SKM-1 treated with dmso at 0.1 percent for 144 hours (cell line): ENCODE results near the gene CDC42BPG.
"Not testable (repeated sequence)": the region's sequence is repeated elsewhere in the genome, so short reads cannot be mapped to it uniquely, and the experiment has no call there.

Experiments
- DNase-seq: peaks from one replicate; lab custom pipeline; 2025; ENCODE audit not compliant: unreplicated experiment; lab: John Stamatoyannopoulos, UW

The CDC42BPG gene

DNA sequence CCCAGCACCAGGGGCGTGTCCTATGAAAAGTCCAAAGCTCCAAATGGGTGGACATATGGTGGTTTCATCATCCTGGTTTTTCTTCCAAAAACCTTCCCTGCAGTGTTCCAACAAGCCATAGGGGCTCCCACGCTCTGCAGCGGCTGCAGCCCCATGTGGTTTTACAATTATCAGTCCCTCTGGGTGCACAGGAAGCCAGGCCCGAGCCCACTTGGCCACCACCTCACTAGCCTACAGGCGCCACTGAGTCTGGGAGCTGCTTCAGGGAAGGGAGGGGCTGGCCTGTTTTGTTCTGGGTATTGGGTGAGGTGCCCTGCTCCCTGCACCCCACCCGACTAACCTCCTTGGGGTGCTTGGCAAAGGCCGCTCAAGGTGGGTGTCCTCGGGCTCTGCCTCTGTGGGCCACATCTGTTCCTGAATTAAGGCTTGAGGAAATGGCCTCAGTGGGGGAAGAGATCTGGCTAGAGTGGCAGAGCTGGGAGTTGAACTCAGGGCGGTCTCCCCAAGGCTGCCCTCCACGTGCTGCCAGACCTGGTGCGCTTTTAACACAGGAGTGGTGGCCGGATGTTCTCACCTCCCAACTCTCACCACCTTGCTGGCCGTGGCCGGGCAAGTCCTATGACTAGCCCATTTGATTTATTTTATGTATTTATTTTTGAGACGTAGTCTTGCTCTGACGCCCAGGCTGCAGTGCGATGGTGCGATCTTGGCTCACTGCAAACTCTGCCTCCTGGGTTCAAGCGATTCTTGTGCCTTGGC lies 5.3 kb upstream of the CDC42BPG start:
- DNase-seq, result no peak

DNA sequence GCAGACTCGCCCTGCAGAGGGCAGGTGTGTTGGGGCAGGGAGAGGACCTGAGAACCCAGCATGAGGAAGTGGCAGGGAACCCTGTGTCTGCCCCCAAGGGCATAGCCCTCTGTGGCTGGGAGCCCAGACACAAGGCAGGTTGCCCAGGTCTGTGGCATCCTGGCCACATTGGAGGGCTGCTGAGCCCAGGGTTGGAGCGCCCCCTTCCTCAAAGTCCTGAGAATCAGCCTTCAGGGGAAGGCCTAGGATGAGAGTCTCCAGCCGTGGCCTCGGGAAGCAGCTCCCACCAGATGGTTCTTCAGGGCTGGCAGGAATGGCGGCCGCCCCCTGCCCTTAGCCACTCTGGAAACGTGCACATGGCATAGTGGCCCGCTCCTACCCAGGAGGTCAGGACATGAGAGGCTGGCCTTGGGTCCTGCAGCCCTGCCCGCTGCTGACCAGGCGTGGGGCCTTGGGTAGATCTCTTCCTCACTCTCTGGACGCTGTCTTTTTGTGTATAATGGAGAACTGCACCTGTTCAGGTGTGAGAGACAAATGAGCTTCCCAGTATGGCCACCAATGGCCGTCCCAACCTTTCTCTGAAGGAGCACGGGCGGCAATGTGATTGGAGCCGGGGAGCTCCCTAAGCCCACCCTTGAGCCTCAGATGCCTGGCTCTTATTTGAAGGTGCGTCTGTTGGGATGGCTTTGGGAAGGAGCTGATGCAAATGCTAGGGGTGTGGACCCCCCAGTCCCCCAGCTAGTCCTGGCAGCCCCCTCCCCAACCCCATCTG lies 4.6 kb upstream of the CDC42BPG start:
- no peak for DNase-seq

DNA sequence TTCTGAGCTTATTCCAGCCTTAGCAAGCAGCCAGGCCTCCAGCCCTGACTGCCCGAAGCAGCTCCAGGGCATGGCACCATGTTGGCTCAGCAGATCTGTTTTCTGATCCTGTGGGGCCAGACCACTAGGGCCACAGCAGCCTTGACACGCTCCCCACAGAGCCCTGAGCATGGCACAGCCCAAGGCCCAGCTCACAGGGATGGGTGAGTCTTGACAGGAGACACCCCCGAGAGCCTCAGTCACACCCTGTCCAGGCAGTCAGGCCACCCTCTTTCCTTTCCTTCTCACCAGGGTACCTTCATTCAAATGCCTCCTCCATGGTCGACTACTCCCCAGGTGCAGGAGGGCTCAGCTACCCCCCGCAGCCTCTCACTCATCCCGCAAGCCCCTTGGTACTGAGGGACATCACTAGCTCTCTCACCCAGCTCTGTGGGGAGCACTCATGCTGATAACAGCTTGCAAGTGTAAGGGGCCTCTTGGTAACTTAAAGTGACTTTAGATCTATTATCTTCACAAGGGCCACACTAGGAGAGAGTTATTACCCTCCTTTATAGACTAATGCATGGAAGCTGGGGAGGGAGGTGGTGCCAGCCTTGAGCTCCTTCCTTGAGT lies 3.9 kb upstream of the CDC42BPG start:
- no peak for DNase-seq

DNA sequence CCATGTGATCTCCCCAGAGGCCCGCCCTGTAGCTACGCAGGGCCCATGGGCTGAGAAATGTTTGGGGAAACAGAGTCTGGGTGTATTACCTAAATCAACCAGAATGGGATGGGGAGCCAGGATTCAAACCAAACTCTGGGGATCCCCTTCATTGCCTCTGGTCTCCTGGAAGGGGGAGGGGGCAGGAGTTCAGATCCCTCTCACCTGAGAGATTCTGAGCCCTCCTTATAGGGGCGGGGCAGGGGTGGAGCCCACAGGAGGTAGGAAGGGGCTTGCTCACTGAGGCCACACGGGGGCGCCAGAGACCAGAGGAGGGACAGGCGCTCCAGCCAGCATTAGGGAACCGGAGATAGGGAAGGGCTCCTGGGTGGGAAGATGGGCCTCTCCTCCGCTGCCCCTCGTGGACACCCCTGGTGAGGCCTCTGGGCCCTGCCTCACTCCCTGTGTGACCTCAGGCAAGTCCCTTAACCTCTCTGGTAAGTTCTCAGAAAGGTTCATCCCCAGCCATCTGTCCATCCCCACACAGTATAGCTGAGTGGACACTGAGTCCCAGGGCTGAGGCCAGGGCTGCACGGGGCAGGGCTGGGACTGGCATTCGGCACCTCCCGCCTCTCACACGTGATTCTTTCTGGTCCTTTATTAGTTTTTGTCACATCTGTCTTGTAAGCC lies 2.7 kb upstream of the CDC42BPG start:
- peak; percentile 90 for DNase-seq

DNA sequence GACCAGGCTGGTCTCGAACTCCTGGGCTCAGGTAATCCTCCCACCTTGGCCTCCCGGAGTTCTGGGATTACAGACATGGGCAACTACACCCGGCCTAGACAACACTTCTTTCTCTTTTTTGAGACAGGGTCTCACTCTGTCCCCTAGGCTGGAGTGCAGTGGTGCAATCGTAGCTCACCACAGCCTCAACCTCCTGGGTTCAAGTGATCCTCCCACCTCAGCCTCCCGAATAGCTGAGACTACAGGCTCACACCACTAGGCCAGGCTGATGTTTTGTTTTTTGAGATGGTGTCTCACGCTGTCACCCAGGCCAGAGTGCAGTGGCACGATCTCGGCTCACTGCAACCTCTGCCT lies 1.3 kb upstream of the CDC42BPG start:
- DNase-seq, result not testable (repeated sequence)

DNA sequence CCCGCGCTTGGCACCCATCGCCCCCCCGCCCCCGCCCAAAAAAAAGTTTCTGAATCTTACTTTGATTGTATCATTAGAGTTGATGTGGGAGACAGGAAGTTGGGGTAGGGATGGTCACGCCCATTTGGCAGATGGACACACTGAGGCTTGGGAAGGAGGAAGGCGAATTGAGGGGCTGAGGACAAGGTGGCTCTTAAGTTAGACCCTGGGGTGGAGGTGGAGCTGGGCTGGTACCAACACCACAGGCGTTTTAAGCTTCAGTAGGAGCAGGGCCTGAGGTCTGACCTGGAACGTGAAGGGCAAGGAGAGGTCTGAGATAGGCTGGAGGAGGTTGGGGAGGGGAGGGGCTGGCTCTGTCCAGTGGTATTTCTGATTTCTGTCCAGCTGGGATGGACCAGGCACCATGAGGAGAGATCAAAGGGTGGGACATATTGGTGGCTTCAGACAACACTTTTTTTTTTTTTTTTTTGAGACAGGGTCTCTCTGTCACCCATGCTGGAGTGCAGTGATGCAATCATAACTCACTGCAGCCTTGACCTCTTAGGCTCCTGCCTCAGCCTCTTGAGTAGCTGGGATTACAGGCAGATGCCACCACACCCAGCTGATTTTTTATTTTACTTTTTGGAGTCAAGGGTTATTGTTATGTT lies 799 bp upstream of the CDC42BPG start:
- DNase-seq, result no peak

DNA sequence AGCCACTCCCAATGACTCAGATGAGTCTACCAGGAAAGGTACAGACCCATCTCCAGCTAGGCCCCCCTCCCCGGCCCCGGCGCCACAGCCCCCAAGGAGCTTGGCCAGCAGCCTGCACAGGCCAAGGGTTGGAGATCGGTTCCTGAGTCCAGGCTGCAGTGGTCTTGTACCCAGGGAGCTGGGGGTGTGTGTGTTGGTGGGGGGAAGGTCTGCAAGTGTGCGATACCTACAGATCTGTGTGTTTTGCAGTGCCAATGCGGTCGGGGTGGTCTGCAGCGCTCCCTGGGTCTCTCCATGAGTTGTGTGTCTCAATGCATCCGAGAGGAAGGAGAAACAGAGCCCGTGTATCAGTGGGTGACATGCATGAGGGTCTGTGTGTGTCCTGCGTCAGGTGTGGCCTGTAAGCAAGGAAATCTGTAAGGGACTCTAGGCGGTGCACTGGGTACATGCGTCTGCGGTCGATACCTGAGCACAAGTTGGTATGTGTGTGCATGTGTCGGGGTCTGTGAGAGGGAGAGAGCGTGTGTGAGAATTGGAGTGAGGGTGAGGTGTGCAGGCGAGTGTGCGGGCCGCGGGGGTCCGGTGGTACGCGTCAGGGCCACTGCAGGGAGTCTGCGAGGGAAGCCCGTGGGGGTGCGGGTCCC lies 645 bp downstream of the CDC42BPG start:
- DNase-seq, result no peak

DNA sequence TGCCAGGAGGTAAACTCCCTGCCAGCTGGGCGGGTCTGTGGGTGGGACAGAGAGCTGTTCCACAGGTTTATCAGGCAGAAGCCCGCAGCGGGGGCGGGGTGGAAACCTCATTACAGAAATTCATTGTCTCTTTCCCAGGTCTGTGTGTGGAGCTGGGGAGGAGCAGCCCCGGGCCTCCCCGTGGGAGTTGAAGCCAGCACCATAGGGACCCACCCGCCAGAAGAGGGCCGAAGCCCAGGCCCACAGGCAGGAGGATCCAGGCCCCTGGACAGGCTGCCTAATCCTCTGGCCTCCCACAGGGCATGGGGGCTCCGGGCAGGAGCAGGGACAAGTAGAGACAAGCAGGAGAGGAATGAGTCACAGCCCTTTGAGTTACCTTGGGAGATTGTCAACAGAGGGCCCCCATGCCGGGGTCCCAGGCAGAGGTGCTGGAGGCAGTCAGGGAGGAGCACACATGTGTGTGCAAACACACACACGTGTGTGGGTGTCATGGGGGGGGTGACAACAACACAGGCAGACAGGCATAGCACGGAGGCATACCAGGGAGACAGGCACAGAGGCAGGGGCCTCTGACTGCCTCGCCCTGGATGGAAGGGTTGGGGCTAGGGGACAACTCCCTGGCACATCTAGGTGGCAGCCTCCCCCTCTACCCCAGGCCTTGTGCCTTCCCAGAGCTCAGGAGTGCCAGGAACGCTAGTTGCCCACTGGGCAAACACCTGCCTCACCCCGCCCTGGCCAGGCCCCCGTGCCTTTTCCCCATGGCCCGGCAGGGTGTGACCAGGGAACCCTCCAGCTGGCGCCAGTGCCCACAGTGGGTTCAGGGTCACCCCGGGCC lies 1.4 kb downstream of the CDC42BPG start:
- no peak for DNase-seq

DNA sequence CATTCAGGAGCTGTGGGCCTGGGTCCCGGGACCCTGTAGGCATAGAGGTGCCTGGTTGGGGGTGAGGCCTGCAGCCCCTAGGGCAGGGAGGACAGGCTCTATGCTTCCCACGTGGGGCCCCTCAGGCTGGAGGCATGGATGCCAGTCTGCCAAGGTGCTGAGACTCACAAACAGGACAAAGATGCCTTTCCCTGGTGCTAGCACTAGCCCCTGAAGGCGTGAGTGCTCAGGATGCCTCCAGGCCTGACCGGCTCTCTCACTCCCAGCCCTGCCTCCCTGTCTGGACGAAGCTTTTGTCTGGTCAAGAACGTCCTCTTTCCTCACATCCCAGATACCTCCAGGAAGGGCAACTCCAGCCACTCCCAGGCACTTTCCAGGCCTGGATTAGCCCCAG lies 2.1 kb downstream of the CDC42BPG start:
- DNase-seq, result no peak

DNA sequence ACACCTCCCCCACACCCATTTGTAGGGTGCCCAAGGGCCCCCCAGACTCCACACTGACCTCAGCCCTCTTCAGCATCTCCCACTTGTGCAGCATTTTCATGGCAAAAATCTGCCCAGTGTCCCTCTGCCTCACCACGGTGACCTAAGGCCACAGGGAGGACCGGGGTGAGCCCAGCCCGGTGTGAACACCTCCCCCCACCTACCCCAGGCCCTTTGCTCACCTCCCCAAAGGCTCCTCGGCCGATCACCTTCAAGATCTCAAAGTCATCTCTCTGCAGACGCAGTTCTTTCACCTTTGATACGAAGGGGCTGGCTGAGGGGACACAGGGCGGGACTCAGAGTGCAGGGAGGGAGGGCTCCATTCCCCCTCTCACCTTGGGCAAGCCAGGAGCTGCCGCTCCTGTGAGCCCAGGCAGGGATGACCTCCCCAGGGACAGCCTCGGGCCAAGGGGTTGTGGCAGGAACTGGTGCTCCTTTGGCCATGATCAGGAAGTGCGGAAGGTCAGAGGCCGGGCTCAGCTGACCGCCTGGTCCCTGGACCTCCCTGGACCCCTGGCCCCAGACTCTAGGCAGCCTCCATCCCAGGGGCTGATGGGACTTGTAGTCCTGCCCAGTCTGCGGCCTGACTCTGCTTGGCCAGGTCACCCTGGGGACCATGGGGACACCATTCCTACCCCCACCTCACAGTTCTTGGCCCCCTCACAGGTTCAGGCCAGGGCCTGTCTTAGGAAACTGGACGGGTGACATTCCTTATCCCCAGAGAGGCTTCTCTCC lies 2.7 kb downstream of the CDC42BPG start:
- no peak for DNase-seq

DNA sequence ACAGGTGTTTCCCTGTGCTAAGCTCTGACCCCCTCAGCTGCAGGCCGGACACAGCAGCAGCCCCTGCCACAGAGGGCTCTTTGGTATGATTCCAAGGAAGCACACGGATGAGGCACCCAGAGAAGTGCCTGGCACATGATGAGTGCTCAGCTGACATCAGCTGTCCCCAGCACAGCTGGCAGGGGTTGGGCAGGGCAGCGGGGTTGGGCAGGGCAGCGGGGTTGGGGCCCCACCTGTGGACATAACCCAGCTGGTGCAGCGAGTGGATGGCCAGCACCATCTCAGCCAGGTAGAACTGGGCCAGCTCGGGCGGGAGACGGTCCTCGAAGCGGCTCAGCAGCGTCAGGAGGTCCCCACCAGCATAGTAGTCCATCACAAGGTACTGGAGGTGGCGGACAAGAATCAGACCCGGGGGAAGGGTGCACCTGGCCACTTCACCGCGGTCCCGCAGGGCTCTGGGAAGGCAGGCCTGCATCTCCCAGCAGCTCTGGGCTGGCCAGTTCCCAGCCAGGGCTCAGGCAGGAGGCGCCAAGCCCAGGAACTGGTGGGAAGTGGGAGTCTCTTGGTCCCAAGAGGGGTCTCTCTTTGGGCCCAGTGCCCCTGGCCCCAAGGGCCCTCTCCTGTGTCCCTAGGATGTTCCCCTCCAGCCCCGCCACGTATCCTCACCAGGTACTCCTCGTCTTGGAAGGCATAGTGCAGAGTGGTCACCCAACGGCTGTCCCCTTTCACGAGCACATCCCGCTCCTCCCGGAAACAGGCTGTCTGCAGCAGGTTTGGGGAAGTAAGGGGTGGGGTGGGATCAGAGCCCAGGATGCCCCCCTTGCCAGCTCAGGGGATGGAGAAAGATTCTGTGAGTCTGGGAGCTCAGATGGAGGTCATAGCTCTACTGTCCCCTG lies 4.3 kb downstream of the CDC42BPG start:
- DNase-seq, result no peak

DNA sequence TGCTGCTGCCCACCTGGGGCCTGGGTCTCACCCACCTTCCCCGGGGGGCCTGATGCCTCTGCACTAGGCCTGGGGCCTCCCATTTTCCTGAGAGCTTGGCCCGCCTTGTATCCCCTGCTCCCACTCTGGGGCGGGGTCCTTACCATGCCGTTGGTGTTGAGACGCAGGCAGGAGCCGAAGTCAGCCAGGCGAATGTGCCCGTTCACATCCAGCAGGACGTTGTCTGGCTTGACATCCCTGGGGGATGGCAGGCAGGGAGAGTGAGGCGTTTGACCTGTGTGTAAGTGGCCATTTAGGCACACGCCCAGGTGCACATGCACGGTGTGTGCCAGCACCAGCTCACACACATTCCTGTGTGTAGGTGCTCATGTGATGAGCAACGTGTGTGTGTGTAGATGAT lies 5.1 kb downstream of the CDC42BPG start:
- DNase-seq, result no peak

DNA sequence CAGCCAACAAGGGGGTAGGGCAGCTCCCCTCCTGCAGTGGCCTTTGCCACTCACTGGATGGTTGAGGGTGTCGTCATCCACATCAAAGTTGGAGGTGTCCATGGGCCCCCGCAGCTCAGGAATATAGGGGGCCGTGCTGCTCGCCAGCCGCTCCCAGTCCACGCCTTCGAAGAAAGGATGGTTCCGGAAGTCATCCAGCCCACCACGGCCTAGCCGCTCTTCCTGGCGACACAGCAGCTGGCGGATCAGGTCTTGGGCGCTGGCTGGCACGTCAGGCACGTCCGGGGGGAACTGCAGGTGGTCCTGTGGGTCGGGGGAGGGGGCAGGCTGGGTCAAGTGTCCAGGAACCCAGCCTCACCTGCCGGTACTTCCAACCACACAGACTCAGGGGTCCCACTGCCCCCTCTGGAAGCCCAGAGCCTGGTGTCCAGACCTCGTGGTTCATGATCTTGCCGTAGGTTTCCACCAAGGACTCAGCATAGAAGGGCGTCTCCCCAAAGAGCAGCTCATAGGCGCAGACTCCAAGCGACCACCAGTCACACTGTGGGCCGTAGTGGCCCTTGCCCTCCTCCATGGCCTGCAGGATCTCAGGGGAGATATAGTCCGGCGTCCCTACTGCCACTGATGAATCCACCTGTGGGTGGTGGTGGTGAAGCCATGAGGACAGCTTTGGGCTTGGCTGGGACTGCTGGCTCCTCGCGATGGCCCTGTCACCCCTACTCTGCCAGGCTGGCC lies 5.7 kb downstream of the CDC42BPG start:
- no peak for DNase-seq

DNA sequence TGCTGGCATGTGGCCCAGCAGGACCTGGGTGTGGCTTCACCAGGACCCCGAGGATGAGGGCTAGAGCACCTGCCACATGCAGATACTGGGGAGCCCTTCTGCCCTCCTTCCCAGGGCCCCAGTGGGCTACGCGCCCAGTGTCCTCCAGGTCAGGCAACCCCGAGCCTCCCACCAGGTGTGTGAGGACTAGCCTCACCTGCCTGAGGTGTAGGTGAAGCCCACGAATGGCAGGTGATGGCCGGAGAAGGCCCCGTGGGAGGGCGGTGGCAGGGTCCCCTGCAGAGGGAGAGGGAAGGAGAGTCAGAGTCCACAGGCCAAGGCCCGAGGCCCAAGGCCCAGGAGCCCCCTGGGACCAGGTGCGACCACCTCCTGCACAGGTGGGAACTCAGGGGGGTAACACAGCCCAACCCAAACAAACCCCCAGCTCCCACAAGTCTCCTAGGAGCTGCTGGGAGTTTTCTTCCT lies 6.5 kb downstream of the CDC42BPG start:
- DNase-seq, result no peak

DNA sequence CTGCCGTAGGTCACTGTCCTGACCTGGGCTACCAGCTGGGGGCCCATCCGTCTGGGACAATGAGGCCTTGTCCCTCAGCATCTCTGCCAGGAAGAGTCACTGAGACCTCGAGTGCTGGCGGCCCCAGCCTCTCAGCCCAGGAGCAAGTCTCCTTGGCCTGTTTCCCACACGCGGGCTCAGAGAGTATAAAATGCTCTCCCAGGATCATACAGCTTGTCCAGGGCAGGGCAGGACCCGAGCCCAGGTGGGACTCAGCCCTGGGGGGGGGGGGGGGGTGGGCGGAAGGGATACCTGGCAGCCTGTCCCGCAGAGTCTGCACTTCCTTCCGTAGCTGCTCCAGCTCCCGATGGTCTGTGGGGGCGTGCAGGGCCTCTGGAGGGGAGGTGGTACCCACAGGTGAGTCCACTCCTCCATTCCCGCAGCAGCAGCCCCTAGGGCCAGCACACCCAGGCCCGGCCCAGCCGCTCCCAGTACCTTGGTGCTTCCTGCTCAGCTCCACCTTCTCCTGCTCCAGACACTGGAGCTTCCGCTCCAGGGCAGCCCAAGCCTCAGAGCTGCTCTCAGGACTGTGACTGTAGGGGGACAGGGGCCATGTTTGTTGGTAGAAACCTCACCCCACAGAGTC lies 7.9 kb downstream of the CDC42BPG start:
- DNase-seq, result no peak

DNA sequence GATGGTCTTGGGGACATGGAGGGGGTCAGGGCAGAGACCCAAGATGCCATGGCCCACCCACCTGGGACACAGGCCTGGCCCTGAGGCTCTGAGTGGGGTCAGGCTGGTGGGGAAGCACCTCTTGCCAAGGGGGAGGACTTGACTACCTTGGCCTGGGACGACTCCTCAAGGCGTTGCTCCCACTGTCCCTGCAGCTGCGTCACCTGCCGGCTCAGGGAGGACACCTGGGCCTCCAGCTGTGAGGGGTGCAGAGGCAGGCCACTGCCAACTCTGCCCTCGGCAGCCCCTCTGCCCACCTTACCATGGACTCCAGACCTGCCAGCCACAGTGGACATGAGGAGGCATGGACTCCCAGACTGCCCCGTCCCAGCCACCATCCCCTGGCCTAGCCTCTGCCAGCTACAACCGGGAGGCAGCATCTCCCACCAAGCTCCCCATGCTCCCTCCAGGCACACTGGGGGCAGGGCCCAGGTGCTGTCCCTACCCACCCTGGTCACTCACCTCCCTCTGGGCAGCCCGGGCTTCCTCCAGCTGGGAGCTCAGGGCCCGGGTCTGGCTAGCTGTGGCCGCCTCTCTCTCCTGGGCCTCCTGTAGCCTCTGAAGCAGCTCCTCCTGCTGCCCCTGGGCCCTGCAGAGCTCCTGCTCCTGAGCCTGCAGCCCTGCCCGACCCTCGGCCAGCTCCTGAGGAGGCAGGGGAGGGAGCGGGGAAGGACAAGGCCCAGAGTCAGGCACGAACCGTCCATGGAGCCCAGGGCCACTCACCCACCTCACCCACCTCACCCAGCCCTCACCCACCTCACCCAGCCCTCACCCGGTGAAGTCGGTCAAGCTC lies 8.6 kb downstream of the CDC42BPG start:
- DNase-seq, result no peak
